ENCODE measurements around the gene COL8A1.
"Not testable (repeated sequence)": the region's sequence is repeated elsewhere in the genome, so short reads cannot be mapped to it uniquely, and the experiment has no call there.

The COL8A1 gene

GRCh38 chr3:99638167-99638948, at the start of gene COL8A1:
COL8A1 (plus strand) TSS chr3:99638594; CDS start chr3:99790683, 152,089 bp downstream.
- DNase-seq: no peak

GRCh38 chr3:99589168-99589567, 49.2 kb upstream of the COL8A1 start:
- DNase-seq: not testable (repeated sequence)

- DNase-seq: no peak
Measured at GRCh38 chr3:99599894-99600293, 38.5 kb upstream of the COL8A1 start.

- no peak for DNase-seq
Measured at GRCh38 chr3:99601515-99601914, 36.9 kb upstream of the COL8A1 start.

GRCh38 chr3:99602183-99602582, 36.2 kb upstream of the COL8A1 start:
- DNase-seq: no peak

- DNase-seq: no peak
Measured at GRCh38 chr3:99607151-99607550, 31.2 kb upstream of the COL8A1 start.

- DNase-seq: no peak
Measured at GRCh38 chr3:99614768-99615167, 23.6 kb upstream of the COL8A1 start.

GRCh38 chr3:99620077-99620767, 18.2 kb upstream of the COL8A1 start:
- DNase-seq: no peak

GRCh38 chr3:99620976-99621375, 17.4 kb upstream of the COL8A1 start:
- no peak for DNase-seq

GRCh38 chr3:99624496-99625236, 13.7 kb upstream of the COL8A1 start:
- DNase-seq: no peak

GRCh38 chr3:99625237-99625622, 13.2 kb upstream of the COL8A1 start:
- no peak for DNase-seq

- DNase-seq: no peak
Measured at GRCh38 chr3:99625643-99626416, 12.6 kb upstream of the COL8A1 start.

- DNase-seq: no peak
Measured at GRCh38 chr3:99626417-99626788, 12.0 kb upstream of the COL8A1 start.

GRCh38 chr3:99627062-99627826, 11.2 kb upstream of the COL8A1 start:
- DNase-seq: no peak

GRCh38 chr3:99630815-99631214, 7.6 kb upstream of the COL8A1 start:
- no peak for DNase-seq

GRCh38 chr3:99633887-99634558, 4.4 kb upstream of the COL8A1 start:
- DNase-seq: no peak

GRCh38 chr3:99634881-99635280, 3.5 kb upstream of the COL8A1 start:
- DNase-seq: no peak

- no peak for DNase-seq
Measured at GRCh38 chr3:99635348-99635747, 3.0 kb upstream of the COL8A1 start.

- no peak for DNase-seq
Measured at GRCh38 chr3:99637016-99637367, 1.4 kb upstream of the COL8A1 start.

- no peak for DNase-seq
Measured at GRCh38 chr3:99637368-99638111, 854 bp upstream of the COL8A1 start.

- DNase-seq: no peak
Measured at GRCh38 chr3:99639579-99639978, 1.2 kb downstream of the COL8A1 start.

All from inflammatory macrophage treated with lipopolysaccharide for 4 hours (primary cell).